ENCODE data around the gene AUNIP. TPM values are rescaled to one million over a fixed set of nuclear protein-coding genes. Genes with fewer than 3 reads are reported as not detected.

AUNIP gene
- total RNA-seq, 4 donors from 2014 or later, result not detected

- 61 to 63% methylated on average over 8 of the region's 8 CpGs for WGBS, 2 donors
- H3K27ac ChIP-seq, result no peak overlapping the region
- no peaks in the 10 kb centered on the region for H3K27me3 ChIP-seq
- no peaks in the 10 kb centered on the region for H3K36me3 ChIP-seq
- peak in 1 of 2 donors; percentile 30 for DNase-seq
- no peak overlapping the region for H3K4me3 ChIP-seq (replicated peaks in 1 of 3)
- TF ChIP-seq POLR2A (IDR thresholded peaks at IDR 0.05) (no peak), CTCF (IDR thresholded peaks at IDR 0.05) (no peak)
- H3K9me3 ChIP-seq, result no peaks in the 10 kb centered on the region
- intact Hi-C loops (cut with DNase I), result loop anchor here (10.0 kb wide), 1 partner anchor 250 kb away; the partner anchor contains the start of gene LDLRAP1
- H3K4me1 ChIP-seq, result peaks cover 7 to 17% of the 10 kb centered on the region in 2 donors
Measured at GRCh38 chr1:25794325-25794724, 64.9 kb downstream of the AUNIP start.

GRCh38 chr1:25793585-25794170 lies 65.6 kb downstream of the AUNIP start:
- intact Hi-C loops (cut with DNase I), result loop anchor here (10.0 kb wide), 1 partner anchor 249 kb away; the partner anchor contains the start of gene LDLRAP1
- no peak for DNase-seq
- no peaks in the 10 kb centered on the region for H3K9me3 ChIP-seq
- no peaks in the 10 kb centered on the region for H3K27me3 ChIP-seq
- H3K27ac ChIP-seq, result no peak overlapping the region
- no peaks in the 10 kb centered on the region for H3K36me3 ChIP-seq
- peaks cover 6 to 15% of the 10 kb centered on the region in 2 donors for H3K4me1 ChIP-seq
- H3K4me3 ChIP-seq (replicated peaks in 1 of 3), result no peak overlapping the region
- 66 to 77% methylated on average over 7 of the region's 7 CpGs for WGBS, 2 donors
- TF ChIP-seq CTCF (IDR thresholded peaks at IDR 0.05) (no peak), POLR2A (IDR thresholded peaks at IDR 0.05) (no peak)

GRCh38 chr1:25792115-25792514 lies 67.1 kb downstream of the AUNIP start:
- Histone ChIP-seq H3K4me3 (replicated peaks in 1 of 3) (no peak overlapping the region), H3K9me3 (no peaks in the 10 kb centered on the region), H3K27ac (no peak overlapping the region), H3K36me3 (peaks cover 0 to 3% of the 10 kb centered on the region in 2 donors), H3K4me1 (peaks cover 6 to 15% of the 10 kb centered on the region in 2 donors), H3K27me3 (no peaks in the 10 kb centered on the region)
- DNase-seq, result no peak
- intact Hi-C loops (cut with DNase I), result loop anchor here (10.0 kb wide), 1 partner anchor 247 kb away; the partner anchor contains the start of gene LDLRAP1
- TF ChIP-seq CTCF (IDR thresholded peaks at IDR 0.05) (no peak), POLR2A (IDR thresholded peaks at IDR 0.05) (no peak)
- 64 to 68% methylated on average over 4 of the region's 4 CpGs for WGBS, 2 donors

GRCh38 chr1:25790472-25790871 lies 68.8 kb downstream of the AUNIP start:
- 81 to 83% methylated on average over 6 of the region's 6 CpGs for WGBS, 2 donors
- DNase-seq, result no peak
- no peak for TF ChIP-seq POLR2A (IDR thresholded peaks at IDR 0.05)
- TF ChIP-seq CTCF (IDR thresholded peaks at IDR 0.05), result no peak

GRCh38 chr1:25787760-25788166 lies 71.5 kb downstream of the AUNIP start:
- DNase-seq, result no peak
- Histone ChIP-seq H3K27ac (no peak overlapping the region), H3K36me3 (peaks cover 0 to 5% of the 10 kb centered on the region in 2 donors), H3K4me1 (no peaks in the 10 kb centered on the region), H3K27me3 (no peaks in the 10 kb centered on the region), H3K4me3 (replicated peaks in 1 of 3) (no peak overlapping the region), H3K9me3 (no peaks in the 10 kb centered on the region)
- 79 to 86% methylated on average over 5 of the region's 5 CpGs for WGBS, 2 donors
- TF ChIP-seq CTCF (IDR thresholded peaks at IDR 0.05) (no peak), POLR2A (IDR thresholded peaks at IDR 0.05) (no peak)
- intact Hi-C loops (cut with DNase I), result no loop called here

More at GRCh38 chr1:25790472-25790871, 68.8 kb downstream of the AUNIP start:
- Histone ChIP-seq H3K27ac (no peak overlapping the region), H3K4me3 (replicated peaks in 1 of 3) (no peak overlapping the region), H3K4me1 (peaks cover 0 to 7% of the 10 kb centered on the region in 2 donors), H3K36me3 (peaks cover 0 to 5% of the 10 kb centered on the region in 2 donors), H3K27me3 (no peaks in the 10 kb centered on the region), H3K9me3 (no peaks in the 10 kb centered on the region)
- intact Hi-C loops (cut with DNase I), result loop anchor here (10.0 kb wide), 1 partner anchor 246 kb away; the partner anchor contains the start of gene LDLRAP1
